ENCODE data around the gene ITPK1.
A peak's percentile ranks its signal among the peaks of the same experiment; 100 is the strongest.
"Not testable (repeated sequence)": the region's sequence is repeated elsewhere in the genome, so short reads cannot be mapped to it uniquely, and the experiment has no call there.

Gene ITPK1

GRCh38 chr14:93110856-93111419 is 4.8 kb downstream of the ITPK1 start:
- no peak for TF ChIP-seq CTCF (IDR thresholded peaks at IDR 0.05; ENCODE audit: low read depth, low read length)
- no peak overlapping the region for H3K4me3 ChIP-seq (ENCODE audit: low read depth, low read length)
- no peak for DNase-seq (ENCODE audit: low read depth, low spot score)
- in situ Hi-C loops (cut with HindIII; ENCODE audit: low sequenced_read_pairs), result no loop called here

DNA sequence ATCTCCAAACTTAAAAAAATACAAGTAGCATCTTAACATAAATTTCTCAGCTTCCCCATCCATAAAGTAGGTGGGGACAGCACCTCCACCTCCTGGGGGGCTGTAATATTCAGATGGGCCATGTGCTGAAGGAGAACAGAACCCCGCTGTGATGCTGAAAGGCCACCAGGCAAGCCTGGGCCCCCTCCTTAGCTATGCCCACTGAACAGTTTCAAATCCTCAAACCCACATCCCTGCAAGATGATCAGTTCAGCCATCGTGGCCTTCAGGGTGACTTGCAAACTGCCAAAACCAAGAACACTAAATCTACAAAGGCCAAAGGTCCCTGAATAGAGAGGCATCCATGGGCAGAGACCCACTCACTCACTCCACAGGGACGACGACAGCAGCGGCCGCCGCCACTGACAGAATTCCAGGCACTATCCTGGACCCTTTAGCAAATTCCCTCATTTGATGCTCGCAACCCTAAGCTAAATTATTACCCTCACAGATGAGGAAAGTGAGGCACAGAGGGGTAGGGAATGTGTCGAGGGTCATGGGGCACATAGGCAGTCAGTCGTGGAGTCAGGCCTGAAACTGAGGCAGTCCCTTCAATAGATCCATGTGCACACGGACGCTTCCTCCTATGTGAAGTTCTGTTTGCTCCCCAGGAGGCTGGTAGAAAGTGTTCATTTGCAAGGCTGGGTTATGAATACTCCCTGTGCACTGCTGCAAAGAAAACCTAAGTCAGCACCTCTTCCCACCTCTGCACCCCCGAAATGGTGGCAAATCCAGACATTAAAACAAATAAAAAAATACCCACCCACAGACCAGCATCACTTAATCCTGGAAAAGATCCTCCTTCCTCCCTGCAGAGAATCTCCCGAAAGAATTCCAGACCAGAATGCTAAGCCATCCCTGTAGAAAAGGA is 5.9 kb downstream of the ITPK1 start:
- H3K4me3 ChIP-seq (ENCODE audit: low read depth, low read length), result no peak overlapping the region
- in situ Hi-C loops (cut with HindIII; ENCODE audit: low sequenced_read_pairs), result no loop called here
- no peak for DNase-seq (ENCODE audit: low read depth, low spot score)
- no peak for TF ChIP-seq CTCF (IDR thresholded peaks at IDR 0.05; ENCODE audit: low read depth, low read length)

DNA sequence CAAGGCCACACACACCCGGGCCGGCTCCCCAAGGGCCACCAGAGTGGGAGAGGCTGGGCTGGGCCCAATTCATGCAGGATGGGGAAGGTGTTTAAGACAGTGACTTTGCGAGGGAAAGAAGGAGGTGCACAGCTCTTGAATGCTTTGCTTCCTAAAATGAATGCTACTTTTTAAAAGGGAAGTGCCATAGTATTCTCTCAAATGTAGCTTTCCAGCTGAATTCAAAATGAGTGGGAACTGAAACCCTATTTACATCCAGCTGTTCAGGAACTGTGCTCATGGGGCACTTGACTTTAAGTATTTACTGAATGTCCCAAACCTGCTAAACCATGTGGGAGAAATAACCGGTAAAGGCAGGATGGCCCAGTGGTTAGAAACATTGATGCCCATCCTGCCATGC is 7.6 kb downstream of the ITPK1 start:
- H3K4me3 ChIP-seq (ENCODE audit: low read depth, low read length), result no peak overlapping the region
- in situ Hi-C loops (cut with HindIII; ENCODE audit: low sequenced_read_pairs), result no loop called here
- TF ChIP-seq CTCF (IDR thresholded peaks at IDR 0.05; ENCODE audit: low read depth, low read length), result no peak
- DNase-seq (ENCODE audit: low read depth, low spot score), result no peak

GRCh38 chr14:93107453-93107852 is 8.3 kb downstream of the ITPK1 start:
- H3K4me3 ChIP-seq (ENCODE audit: low read depth, low read length), result no peak overlapping the region
- TF ChIP-seq CTCF (IDR thresholded peaks at IDR 0.05; ENCODE audit: low read depth, low read length), result no peak
- DNase-seq (ENCODE audit: low read depth, low spot score), result no peak
- in situ Hi-C loops (cut with HindIII; ENCODE audit: low sequenced_read_pairs), result no loop called here

GRCh38 chr14:93106541-93107156 is 9.1 kb downstream of the ITPK1 start:
- H3K4me3 ChIP-seq (ENCODE audit: low read depth, low read length), result no peak overlapping the region
- in situ Hi-C loops (cut with HindIII; ENCODE audit: low sequenced_read_pairs), result no loop called here
- no peak for DNase-seq (ENCODE audit: low read depth, low spot score)
- no peak for TF ChIP-seq CTCF (IDR thresholded peaks at IDR 0.05; ENCODE audit: low read depth, low read length)

DNA sequence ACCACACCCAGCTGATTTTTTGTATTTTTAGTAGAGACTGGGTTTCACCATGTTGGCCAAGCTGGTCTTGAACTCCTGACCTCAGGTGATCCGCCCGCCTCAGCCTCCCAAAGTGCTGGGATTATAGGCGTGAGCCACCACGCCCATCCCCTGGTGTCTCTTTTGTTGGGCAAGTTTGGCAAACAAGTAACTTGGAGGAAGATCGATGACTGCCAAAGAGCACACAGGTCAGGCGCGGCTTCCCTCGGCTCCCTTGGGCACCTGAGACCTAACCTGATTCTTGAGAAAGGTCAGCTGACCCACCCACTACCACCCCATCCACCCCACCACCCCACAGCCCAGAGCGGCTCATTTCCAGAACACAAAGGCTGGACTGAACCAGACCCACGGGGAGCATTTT is 9.9 kb downstream of the ITPK1 start:
- in situ Hi-C loops (cut with HindIII; ENCODE audit: low sequenced_read_pairs); H3K4me3 ChIP-seq (ENCODE audit: low read depth, low read length); DNase-seq (ENCODE audit: low read depth, low spot score): not testable (repeated sequence)

- peak; percentile 60 for DNase-seq (ENCODE audit: low read depth, low spot score)
- in situ Hi-C loops (cut with HindIII; ENCODE audit: low sequenced_read_pairs), result no loop called here
- no peak overlapping the region for H3K4me3 ChIP-seq (ENCODE audit: low read depth, low read length)
- no peak for TF ChIP-seq CTCF (IDR thresholded peaks at IDR 0.05; ENCODE audit: low read depth, low read length)
These were observed 10.4 kb downstream of the ITPK1 start for GRCh38 chr14:93105362-93105761.
